ENCODE measurements around the gene ZDHHC1.

Gene ZDHHC1

DNA sequence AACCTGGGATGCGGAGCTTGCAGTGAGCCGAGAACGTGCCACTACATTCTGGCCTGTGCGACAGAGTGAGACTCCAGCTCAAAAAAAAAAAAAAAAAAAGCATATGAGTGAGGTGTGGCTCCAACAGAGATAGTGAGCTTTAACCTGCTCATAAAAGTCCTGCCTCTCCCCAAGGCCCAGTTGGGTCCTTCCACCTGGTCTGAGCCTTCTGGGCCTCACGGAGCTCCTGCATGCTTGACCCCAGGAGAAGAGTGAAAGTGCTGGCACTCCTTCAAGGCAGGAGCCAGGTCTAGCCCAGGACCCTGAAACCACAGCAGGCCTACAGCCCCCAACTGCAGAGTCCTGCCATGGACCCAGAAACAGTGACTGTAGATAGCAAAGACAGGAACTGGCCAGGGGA is 32.3 kb upstream of the ZDHHC1 start:
- no peak for DNase-seq

DNA sequence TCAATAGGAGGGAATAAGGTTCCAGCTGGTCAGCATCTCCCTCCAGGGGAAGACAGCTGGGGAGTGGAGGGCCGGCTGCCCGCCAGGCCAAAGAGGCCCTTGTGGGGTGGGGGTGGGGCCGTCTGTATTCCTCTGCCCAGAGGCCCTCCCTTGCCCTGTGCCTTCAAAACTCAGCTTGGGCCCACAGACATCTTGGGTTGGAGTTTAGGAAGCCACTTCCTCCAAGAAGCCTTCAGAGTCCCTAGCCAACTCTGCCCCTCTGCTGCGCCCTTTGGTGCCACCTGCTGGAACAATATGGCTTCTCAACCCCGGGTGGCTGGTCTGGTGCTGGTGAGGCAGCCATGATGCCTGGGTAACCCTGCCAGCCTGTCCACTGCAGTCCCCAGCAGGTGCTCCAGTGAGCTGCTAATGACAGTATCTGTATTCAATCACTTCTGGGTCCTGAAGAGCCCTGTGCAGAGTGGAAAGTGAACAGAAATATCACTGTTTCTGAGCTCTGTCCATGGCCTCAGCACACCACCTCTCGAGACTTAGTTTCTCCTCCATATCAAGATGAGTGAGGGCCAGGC is 31.3 kb upstream of the ZDHHC1 start:
- peak in 5 of 56 donors; percentile 9 to 26 (median 14) for DNase-seq

DNA sequence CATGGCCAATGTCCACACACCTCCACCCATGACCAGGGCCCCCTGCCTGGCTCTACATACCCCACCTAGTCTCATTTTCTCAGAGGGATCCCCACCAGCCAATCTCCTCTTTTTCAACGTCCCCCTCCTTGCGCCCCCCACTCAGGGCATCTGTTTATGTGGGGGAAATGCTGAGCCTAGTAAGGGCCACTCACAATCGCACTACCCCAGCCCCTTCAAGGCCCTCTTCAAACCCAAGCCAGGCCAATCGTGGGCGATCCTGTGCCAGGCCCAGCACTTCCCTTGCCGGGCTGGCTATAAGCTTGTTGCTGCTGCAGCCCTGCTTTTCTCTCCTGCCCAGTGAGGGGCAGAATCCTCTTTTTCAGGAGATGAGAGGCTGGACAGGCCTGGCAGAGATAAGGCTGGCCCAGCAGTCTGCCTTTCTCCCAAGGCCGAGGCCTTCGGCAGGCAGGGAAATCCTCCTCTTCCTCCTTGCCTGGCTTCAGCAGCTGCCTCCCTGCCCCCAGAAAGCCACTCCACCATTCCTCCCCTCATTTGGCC is 30.8 kb upstream of the ZDHHC1 start:
- no peak for DNase-seq

DNA sequence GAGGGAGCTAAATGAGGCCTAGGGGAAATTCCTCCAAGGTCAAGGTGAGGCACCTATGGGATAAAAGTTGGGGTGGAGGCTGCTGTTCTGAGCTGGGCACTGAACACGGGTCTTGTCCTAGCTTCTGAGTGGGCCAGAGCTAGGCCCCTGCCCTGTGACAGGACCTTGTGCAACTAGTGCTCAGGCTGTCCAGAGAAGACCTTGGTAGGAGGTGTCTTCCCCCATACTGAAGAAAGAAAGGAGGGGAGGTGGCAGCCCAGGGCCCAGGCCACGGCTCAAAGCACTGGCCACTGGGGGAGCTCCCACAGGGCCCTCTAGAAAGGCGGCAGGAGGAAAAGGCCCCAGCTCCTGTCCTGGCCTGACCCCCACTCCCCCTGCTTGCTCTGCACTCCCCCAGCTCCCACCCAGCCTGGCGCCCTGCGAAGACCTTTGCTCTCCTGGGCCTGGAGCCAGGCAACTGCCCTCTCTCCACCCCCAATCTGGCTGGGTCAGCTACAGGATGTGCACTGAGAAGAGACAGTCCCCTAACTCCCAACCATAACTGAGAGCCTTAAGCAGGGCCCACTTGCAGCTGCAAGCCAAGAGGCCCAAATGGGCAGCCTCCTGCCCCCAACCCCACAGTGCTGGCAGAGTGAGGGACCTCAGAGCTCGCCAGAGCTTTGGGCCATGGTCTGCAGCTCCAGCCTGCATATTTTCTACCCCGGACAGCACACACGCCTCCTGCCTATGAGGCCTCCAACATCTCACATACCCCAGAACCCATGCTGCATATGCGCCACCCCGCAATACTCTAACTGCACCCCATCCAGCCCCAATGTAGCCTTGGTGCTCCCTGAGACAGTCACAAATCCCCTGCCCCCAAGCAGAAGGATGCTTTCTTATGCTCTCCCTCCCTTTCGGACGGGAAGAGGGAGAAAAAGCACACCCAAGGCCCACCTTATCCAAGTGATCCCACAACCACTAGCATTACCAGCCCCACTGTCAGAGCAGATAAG is 29.9 kb upstream of the ZDHHC1 start:
- no peak for DNase-seq

DNA sequence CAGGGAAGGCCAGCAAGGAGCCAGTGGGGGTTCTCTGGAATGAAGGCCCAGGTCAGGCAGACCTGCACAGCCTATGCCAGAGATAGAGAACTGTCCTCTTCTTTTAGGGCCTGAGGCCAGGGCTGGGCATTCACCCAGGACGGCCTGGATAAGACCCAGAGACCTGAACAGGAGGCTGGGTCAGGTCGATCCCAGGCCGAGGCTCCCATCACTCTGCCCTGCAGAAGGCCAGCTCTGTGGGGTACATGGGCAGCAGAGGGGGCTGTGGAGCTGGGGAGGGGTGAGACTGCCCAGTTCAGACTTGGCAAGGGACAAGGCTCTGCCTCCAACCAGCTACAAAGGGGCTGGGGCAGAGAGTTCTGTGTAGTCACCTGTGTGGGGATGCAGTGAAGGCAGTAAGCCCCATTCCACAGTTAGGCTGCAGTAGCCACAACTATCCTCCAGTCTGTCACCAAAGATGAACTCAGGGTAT is 29.2 kb upstream of the ZDHHC1 start:
- DNase-seq = no peak

DNA sequence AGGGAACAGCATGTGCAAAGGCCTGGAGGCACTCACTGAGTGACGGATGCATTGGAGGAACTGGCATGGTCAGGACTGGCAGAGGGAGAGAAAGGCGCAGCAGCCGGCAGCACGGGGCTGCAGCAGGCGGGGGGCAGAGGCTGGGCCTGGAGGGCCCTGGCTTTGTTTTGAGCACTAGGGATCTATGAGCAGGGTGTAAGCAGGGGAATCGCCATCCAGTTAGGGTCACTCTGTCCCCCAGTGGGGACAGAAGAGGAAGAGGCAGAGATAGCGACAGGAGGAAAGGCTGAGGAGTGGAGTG is 28.8 kb upstream of the ZDHHC1 start:
- DNase-seq = no peak

DNA sequence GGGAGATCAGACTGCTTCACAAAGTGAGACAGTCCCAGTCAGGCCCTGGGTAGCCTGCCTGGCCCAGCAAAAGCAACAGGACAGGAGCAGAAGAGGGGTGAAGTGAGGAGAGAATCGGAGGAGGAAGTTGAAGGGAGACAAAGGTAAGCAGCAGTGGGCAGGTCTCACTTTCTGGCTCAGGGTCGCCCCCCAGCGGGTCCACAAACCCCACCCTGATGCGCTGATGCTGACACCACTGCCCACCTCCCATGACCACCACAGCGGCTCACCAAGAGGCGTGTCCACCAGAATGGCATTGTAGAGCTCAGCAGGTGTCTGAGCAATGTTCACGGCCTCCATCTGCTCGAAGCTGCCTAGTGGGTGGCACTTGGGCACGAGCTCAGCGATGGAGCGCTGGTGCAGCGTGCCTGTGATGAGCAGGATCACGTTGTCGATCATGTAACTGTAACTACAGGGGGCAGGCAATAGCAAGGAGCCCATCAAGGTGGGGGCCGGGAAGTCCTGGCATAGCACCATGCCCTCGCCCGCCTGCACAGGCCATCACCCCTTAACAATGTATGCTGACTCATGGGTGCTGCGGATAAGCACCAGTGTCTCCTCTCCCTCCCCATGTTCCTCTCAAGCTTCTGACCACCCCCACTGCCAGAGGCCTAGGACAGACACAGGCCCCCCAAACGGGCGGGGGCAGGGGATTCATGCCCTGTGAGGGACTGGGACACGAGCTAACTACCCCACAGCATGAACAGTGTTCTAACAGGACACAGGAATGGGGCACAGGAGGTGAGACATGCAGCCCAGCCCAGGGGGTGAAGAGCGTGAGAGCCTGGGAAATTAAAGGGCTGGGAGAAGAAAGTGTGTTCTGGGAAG is 28.2 kb upstream of the ZDHHC1 start:
- DNase-seq = peak in 1 of 56 donors; percentile 17

DNA sequence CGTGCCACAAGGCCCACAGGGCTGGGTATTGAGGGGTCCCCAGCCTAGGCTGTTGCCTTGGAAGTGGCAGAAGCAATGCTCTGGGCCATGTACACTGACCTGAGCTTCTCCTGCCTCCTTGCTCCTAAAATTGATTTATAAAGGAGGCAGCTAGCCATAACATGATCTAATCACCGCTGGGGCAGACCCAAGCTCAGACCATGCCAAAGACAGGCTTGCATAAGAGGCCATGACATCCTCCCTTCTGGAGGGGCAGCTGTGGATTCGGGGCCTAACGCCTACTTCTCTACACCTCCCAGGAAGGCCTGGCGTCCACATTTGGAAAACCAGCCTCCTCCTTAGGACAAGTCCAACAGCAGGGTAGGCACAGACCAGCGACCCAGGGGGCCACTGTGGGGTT is 27.0 kb upstream of the ZDHHC1 start:
- no peak for DNase-seq

DNA sequence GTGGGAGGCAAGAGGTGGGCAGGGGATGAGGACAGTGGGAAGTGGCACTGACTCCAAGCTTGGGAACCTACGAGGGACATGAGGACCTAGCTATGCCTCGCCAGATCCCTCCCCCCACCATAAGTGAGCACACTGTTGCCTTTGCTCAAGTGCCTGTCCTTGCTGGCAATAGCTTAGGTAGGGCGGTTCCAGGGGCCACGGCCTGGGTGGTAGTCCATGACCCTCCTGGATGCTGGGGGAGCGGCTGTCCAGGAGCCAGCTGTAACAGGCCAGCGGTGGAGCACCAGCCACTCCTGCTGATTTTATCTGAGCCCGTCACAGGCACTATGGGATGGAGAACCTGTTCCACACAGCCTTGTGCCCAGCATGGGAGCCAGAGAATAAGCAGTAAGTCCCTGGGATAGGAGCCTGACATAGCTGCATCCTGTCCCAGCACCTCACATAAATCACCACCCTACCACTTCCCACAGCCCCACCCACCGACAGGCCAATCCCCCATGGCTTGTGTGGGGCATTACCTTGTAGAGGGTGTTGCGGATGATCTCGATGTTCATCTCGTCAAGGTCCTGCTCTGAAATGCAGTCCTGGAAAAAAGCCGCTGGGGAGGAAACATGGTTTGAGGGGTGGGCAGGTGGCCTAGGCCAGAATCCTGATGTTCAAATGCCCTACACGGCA is 26.4 kb upstream of the ZDHHC1 start:
- no peak for DNase-seq

DNA sequence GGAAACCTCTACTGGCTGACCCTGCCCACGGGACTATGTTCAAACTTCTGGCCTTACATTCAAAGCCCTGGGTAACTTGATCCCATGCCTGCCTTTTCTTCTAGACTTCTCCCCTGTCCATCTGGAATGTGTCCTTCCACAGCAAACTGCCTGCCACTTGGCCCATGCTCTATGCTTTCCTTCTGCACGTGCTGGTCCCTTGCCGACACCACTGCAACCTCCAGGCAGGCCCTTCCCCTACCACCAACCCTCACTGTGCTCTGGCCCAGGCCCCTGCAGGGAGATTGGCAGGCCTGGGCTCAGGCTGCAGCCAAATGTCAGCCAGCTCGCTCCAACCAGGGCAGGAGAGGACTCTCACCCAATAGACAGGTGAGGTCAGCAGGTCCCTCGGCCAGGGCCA is 25.6 kb upstream of the ZDHHC1 start:
- DNase-seq = no peak

DNA sequence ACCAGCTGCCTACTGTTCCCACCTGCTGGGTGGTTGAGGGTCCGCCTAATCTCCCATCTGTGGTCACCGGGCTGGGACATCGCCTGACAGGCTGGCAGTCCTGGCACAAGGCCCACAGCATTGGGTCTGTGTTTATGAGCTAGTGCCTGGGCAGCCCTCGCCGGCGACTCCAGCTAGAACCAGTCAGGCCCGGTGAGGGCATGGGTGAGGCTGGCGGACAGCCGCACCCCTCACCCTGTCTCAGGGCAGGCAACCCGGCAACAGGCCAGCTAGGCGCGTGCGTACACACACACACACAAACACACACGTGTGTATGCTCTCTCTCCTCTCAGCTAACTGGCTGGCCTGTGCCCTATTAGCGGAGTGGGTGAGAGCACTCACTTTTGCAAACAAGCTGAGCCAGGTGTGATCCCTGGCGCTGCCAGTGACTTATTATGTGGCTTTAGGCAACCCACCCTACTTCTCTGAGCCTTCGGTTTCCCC is 25.0 kb upstream of the ZDHHC1 start:
- DNase-seq = peak in 18 of 56 donors; percentile 9 to 61 (median 24)

DNA sequence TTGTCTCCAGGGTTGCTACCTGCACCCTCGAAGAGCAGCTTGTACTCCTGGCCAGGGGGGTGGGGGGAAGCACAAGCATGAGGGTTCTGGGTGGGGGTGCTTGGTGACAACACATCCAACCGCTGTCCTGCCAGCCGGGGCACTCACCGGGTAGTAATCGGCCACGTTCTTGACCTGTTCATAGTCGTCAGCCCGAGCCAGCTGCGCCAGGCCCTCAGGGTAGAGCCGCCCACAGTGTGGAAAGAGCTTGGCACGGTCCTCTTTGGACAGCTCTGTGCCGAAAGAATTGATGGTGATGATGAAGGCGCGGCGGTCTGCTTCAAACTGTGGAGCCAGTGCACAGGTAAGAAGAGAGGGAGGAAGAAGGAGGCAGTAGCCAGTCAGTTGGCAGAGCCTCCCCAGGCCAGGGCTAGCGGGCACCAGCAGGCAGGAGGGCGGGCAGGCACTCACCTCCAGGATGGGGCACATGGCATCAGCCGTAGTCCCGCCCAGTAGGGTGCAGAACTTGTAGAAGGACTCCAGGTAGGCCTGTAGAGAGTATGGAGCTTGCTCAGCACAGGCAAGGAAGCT is 22.6 kb upstream of the ZDHHC1 start:
- no peak for DNase-seq

DNA sequence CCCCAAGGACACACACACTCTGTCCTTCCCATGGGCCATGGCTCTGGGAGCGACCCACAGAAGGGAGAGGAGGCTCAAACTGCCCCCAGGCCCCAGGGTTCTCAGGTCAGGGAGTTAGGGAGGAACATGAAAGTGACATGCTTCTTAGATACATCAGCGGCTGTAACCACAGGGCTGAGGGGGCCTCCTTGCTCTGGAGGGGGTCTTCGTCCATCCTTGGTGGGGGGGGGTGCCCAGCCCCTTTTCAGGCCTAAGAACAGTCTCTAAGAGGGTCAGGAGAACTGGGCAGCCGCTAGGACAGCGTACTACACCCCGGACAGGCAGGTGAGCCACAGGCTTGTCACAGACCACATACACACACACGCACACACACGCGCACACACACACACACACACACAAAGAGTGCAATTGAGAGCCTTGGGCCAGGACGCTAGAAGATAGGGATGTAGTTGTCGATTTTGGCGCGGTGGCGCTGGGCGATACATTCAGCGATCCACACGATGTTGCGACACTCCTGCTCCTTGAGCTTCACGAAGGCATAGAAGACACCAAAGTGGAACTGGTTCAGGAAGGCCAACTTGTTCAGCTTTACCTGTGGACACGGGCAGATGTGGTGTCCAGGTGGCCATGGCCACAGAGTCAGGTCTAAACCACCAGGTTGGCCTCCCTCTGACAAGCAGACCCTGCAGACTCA is 22.0 kb upstream of the ZDHHC1 start:
- no peak for DNase-seq

DNA sequence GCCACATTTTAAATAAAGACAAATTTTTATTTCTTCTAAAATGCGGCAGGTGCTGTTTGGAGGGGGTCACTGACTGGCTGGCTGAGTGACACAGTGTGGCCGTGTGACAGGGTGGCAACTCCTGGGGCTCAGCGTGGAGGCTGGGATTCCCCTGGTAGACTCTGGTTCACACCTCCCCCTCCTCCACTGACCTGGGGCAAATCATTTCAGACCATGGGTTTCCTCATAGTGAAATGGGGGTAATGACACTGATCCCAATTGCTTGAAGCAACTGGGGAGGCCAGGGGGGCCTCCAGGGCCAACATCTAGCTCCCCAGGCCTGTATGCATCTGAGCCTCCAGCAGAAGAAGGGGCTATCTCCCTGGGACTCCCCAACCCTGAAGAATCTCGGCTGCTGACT is 21.2 kb upstream of the ZDHHC1 start:
- no peak for DNase-seq

DNA sequence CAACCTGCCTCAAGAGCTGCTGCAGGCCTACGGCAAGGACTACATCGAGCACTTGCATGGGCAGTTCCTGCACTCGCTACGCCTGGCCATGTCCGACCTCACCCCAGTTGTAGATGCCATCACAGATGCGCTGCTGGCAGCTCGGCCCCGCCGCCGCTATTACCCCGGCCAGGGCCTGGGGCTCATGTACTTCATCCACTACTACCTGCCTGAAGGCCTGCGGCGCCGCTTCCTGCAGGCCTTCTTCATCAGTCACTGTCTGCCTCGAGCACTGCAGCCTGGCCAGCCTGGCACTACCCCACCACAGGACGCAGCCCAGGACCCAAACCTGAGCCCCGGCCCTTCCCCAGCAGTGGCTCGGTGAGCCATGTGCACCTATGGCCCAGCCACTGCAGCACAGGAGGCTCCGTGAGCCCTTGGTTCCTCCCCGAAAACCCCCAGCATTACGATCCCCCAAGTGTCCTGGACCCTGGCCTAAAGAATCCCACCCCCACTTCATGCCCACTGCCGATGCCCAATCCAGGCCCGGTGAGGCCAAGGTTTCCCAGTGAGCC is 20.4 kb upstream of the ZDHHC1 start:
- no peak for DNase-seq

DNA sequence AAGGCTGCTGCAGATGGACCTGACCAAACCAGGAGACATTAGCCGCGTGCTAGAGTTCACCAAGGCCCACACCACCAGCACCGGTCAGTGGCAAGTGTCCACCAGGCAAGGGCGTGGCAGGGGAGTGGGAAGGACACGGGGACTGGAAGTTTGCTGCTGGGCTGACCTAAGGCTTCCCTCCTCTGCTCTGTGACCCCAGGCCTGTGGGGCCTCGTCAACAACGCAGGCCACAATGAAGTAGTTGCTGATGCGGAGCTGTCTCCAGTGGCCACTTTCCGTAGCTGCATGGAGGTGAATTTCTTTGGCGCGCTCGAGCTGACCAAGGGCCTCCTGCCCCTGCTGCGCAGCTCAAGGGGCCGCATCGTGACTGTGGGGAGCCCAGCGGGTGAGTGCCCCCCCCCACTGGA is 19.5 kb upstream of the ZDHHC1 start:
- no peak for DNase-seq

DNA sequence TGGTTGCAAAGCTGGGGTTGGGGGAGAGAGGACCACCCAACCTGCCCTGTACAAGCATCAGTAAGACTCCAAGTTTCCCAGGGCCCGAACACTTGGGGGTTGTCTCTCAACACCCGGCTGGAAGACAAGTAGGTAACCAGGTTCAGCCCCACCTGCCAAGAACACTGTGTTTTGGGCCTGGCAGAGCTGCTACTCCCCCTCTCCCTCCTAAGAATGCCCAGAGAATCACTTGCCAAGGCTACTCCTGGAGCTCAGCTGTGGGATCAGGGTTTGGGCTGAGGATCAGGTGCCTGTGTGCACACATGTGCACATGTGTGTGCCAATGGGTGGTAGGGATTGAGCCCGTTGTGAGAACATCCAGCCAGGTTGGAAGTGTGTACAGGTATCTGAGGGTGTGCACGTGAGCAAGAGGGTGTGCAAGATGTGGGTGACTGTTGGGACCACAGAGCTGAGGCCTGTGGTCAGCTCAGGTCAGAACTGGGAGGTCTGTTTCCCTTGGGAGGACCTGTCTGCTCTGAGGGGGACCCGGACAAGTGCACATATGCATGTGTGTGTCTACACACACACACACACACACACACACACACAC is 16.9 kb upstream of the ZDHHC1 start:
- no peak for DNase-seq

DNA sequence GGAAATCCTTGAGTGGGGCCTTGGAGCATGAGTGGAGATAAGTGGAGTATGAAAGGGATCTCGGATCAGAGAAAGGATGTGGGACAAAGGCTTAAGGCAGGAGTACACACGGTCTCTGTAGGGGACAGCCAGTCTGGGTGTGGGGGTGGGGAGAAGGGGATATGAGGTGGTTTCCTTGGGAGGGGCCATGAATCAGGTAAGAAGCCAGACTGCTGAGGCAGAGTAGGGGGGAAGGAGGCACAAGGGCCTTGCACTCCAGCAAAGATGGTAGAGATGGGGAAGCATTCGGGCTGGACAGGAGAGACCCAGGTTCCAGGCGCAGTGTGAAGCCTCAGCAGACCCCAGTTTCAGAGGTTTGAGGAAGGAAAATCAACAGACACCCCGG is 16.2 kb upstream of the ZDHHC1 start:
- no peak for DNase-seq
